NCI-H345 treated with DMSO at 0.1 percent for 48 hours (cell line): ENCODE measurements around the gene ISG20.

ENCODE experiments used
- DNase-seq: peaks from one replicate; lab custom pipeline; 2025; ENCODE audit not compliant: unreplicated experiment; lab: John Stamatoyannopoulos, UW

ISG20 gene

DNA sequence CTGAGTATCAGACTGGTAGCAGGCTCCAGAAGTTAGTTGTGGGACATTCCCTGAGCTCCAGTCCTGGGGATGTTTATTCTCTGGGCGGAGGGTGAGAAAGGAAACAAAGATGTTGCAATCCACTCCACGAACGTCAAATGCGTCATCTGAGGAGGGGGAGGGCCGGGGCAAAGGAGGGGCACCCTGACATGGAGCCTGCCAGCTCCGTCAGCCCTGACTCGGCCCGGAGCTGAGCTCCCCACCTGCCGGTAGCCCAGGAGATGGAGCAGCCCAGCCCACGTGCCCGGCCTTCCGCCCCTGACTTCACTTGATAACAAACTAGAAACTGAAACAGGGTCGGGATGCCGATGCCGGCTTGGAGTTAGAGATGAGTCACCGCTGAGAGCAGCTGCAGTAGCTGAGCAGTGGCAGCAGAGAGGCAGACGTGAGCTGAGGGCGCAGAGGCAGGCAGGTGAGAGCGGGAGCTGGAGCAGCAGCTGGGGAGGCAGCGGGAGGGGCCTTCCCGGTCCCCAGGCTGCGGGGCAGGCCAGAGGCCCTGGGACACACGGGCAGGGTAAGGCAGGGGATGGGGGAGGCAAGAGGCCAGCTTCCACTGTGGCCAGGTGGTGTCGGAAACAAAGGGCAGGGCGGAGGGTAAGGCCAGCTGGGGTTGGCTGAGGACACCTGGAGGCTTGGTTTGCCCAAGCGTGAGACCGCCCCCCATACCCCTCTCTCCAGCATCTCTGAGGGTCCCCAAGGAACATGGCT, at the start of gene ISG20:
TSS of gene ISG20 (plus strand) at position 391 of the 747 bp plus-strand sequence. CDS start at position 742, 351 bp downstream.
- DNase-seq = peak; percentile 31

DNA sequence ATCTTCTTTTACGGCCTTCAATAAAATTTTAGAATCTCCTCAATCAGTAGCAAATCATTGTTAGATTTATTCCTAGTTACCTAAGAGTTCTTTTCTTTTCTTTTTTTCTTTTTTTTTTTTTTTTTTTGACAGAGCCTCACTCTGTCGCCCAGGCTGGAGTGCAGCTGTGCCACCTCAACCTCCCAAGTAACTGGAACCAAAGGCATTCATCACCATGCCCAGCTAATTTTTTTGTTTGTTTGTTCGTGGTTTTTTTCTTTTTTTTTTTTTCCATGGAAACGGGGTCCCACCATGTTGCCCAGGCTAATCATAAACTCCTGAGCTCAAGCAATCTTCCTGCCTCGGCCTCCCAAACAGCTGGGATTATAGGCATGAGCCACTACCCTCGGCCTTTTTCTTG, 48.1 kb upstream of the ISG20 start:
- DNase-seq = no peak

DNA sequence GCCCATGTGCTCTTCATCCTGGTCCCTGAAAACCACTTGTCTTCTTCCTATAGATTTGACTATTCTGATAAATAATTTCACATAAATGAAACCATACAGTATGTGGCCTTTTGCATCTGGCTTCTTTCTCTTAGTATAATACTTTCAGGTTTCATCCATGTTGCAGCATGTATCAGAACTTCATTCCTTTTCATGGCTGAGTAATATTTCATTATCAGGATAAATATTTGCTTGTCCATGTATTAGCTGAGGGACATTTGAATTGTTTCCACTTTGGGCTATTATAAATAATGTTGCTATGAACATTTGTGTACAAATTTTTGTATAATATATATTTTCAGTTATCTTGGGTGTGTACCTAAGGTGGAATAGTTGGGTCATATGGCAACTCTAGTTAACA, 47.4 kb upstream of the ISG20 start:
- no peak for DNase-seq

- DNase-seq = no peak
Observed at GRCh38 chr15:88603885-88604284, 34.9 kb upstream of the ISG20 start.

DNA sequence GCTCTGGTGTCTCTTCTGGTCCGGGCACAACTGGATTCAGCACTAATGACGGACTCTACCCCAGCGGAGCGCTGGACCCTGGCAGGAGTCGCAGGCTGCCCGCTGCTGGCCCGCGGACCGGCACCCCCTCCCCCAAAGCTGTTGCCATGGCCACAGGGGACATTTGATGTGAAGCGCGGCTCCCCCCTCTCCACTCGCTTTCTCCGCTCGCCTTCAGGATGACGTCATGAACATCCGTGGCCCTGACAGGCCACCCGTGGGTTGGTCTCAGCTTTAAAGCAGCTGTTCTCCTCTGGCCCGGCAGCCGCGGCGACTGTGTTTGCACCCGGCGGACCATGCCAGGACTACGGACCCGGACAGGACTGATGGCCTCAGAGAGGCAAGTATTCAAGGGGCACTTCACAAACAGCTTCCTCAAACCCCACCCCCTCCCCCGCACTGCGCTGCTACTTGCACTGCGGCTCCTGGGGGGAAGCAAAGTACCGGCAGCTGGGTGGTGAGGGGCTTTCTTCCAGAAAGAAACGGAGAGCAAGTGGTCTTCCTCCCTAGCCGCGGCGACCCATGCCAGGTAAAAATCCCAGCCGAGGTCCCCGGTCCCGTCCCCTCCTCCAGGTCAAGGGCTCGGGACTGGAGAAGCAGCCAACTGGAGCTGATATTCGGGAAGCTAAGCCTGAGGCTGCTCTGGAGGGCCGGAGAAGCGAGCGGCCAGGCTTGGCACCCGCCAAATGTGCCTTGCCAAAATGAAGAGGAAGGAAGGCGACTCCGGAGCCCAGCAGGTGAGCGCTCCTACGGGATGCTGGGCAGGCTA, 34.2 kb upstream of the ISG20 start:
- peak; percentile 22 for DNase-seq

- DNase-seq = peak; percentile 20
Observed at GRCh38 chr15:88605189-88606069, 33.4 kb upstream of the ISG20 start.

- DNase-seq = peak; percentile 27
Observed at GRCh38 chr15:88606070-88606794, 32.6 kb upstream of the ISG20 start.

DNA sequence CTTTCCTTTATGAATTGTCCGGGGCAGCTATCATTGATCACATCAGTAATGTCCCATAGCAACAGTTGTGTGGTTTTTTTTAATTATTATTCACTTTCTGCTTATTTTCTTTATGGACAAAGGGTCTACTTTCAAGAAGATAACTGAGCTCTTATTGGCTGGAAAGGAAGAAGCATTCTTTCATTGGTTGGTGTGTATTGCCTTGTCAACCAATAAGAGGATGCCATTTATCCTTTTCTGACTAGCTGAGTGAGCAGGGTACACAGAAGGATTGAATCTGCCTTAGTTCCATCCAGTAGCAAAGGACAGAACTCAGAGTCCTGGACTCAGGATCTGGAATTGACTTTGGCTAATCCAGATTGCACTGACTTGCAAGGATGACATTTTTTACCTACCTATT, 30.9 kb upstream of the ISG20 start:
- DNase-seq = no peak

DNA sequence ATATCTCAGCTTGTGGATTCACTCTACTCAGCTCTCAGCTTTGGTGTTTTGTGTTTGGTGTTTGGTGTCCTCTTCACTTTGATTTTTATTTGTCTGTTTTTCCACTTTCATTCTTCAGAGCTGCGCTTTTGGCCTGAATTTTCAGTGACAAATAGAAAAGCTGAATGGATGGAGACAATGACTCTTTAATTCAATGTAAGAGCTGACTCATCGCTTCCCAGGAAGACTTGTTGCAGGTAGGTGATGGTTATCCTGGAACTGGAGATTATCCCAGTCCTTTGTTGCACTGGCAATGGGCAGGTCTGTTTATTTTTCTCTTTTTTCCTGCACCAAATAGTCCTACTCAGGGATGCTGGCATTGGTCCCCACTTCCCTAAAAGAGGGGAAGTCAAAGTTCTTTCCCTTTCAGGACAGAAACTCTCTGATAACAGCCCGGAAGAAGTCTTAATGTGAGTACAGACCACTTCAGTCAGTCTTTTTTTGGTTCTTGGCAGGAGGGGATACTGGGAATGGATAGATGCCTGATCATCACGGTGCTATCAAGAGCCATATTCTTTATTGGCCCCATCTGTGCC, 30.1 kb upstream of the ISG20 start:
- no peak for DNase-seq

DNA sequence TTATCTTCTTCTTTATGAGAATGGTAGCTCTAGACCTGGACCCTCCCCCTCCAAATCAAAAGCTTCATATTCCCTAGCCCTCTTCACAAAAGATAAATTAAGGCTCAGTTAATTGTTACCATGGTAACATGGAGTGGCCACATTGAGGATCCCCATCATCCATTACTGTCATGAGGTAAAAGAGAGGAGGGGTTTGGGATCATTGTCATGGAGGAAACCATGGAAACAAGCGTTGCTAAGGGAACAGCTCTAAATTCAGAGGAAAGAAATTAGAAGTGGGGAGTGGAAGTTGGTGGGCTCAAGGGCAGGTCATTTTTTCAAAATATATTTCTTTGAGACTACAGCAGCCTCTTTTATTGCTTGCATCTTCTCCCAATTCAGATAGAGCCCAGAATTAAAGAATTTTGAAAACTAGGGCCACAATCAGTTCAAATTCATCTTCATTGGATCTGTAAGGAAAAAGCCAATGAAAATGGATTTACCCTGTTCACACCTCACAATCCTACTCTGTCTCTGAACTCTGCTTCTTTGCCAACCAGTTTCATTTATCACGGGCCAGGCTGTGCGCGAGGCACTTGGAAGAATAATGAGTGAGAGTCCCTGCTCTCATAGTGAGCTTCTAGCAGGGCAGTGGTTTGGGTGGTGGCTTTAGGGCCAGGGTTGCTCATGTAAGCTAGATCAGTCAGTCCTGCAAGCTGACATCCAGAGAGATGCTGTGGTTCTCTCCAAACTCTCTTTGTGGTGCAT, 29.3 kb upstream of the ISG20 start:
- no peak for DNase-seq

GRCh38 chr15:88610701-88611231, 28.1 kb upstream of the ISG20 start:
- no peak for DNase-seq

DNA sequence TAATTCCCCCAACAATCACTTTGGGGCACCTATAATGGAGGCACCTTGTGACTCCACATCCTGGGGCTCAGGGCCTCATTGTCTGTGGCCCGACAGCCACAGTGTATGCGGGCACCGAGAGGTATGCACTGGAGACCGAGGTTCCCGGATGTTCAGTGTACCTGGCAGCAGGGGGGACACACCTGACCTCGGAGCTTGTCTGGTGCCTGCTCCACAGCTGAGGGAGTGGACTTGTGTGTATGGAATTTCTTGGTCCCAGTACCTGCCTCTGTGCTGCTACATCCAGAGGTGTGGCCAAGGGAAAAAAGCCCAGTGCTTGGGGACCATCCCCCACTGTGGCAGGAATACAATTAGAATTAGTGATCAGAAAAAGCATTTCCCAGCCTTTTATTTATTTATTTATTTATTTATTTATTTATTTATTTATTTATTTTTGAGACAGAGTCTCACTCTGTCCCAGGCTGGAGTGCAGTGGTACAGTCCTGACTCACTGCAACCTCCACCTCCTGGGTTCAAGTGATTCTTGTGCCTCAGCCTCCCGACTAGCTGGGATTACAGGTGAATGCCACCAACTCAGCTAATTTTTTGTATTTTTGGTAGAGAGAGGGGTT, 26.5 kb upstream of the ISG20 start:
- no peak for DNase-seq

- DNase-seq = no peak
Observed at GRCh38 chr15:88613074-88613944, 25.5 kb upstream of the ISG20 start.

DNA sequence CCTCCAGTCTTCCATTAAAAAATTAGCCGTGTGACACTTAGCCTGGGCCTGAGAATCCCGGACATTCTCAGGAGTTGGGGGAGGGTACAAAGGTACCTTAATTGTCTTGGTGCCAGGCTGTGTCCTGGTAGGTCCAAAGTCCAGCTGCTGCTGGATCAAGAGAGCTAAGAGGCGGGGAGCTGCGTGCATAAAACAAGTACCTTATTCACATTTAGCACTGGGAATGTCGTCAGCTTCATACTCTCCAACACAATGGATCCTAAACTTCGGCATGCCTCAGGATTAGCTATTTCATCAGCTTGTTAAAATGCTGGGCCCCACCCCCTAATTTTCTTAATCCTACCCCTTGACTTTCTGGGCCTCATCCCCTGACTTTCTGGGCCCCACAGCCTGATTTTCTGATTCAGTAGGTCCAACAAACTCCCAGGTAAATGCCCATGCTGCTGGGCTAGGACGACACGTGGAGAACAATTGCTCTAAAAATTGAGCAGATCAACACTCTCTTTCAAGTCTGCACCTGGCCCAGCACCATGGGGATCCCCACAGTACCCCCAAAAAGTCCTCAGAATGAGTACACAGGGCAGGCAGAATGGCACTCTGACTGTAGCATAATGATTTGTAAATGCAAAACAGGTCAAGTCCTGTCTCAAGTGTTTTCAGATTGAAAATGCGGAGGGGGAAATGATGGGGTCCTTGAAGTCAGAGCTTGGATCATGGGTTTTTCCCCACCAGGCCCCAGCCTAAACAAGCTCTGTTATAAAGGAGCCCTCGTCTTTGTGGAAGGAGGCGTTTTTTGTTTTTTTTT, 23.3 kb upstream of the ISG20 start:
- DNase-seq = no peak

GRCh38 chr15:88616240-88616639, 22.6 kb upstream of the ISG20 start:
- no peak for DNase-seq

DNA sequence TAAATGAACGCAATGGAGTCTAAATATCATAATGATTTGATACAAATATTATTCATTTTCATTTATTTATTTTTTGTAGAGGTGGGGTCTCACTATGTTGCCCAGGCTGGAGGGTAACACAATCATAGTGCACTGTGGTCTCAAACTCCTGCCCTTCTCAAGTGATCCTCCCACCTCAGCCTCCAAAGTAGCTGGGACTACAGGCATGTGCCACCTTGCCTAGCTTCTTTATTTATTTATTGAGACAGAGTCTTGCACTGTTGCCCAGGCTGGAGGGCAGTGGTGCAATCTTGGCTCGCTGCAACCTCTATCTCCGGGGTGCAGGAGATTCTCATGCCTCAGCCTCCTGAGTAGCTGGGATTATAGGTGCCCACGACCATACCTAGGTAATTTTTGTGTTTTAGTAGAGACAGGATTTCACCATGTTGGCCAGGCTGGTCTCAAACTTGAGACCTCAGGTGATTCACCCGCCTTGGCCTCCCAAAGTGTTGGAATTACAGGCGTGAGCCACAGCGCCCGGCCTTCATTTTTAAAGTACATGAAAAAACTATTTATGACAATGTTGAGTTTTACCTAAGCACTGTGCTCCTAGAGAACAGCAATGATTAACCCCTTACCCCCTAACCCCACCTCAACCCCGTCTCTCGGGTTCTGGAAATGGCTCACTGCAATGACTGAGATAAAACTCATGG, 21.6 kb upstream of the ISG20 start:
- DNase-seq = no peak

GRCh38 chr15:88617790-88618189, 21.0 kb upstream of the ISG20 start:
- DNase-seq = no peak
